Motor neuron (in vitro differentiated cells): Measurements from ENCODE around the gene PPTC7. TPM values are rescaled to one million over a fixed set of nuclear protein-coding genes. Genes with fewer than 3 reads are reported as not detected.
"Not testable (repeated sequence)": the region's sequence is repeated elsewhere in the genome, so short reads cannot be mapped to it uniquely, and the experiment has no call there.

Source experiments
- ATAC-seq, 8 experiments: fragments of 200-7000 bp; cut with Tn5 transposase; replicated peaks in 6 of 8; 2 replicates each; pipeline ENCODE4 v1.8.0; 2021; ENCODE audit warnings: mild to moderate bottlenecking in 8 of 8, moderate library complexity in 8 of 8
- H3K27ac ChIP-seq, 2 donors: fragments of 250-450 bp; sonication (Bioruptor Pico); 2 replicates each; pipeline ENCODE4 v1.9.0; 2021; ENCODE audit warnings: antibody characterized with exemption in 2 of 2, mild to moderate bottlenecking in 2 of 2, moderate library complexity in 1 of 2
- H3K4me1 ChIP-seq, 2 donors: fragments of 250-450 bp; sonication (Bioruptor Pico); replicated peaks in 1 of 2; 2 replicates each; pipeline ENCODE4 v1.6.1; 2021; ENCODE audit warnings: antibody characterized with exemption in 2 of 2, mild to moderate bottlenecking in 2 of 2, moderate library complexity in 1 of 2
- H3K4me3 ChIP-seq, 5 donors: fragments of 250-450 bp; sonication (Bioruptor Pico); 2 replicates each; pipeline ENCODE4 v1.9.0; 2021; ENCODE audit warnings: antibody characterized with exemption in 5 of 5, mild to moderate bottlenecking in 5 of 5, moderate library complexity in 4 of 5
- WGBS, 10 experiments: fragments of 450-650 bp; shearing (Covaris generic); methylation state at CpG; one replicate each; pipeline ENCODE4 v1.0.0; 2022; 5-methylcytosine and 5-hydroxymethylcytosine counted together
- in situ Hi-C, 9 experiments: fragments of 400-800 bp; cut with MboI; loops; one replicate each; pipeline ENCODE4 v1.15.0; 2021; ENCODE audit warnings: low sequenced_read_pairs in 9 of 9, low pct_unique_long_range_greater_than_20kb in 2 of 9; ENCODE audit not compliant: unreplicated experiment in 9 of 9
- total RNA-seq, 8 experiments: library from RNA; unstranded; fragments of 300-600 nt; gene quantifications; 2 replicates each; pipeline versions ENCODE4 v1.2.3 to v1.2.4, GENCODE V29; 2022

Gene PPTC7
- total RNA-seq, 8 experiments from 2014 or later, result 6.0 to 19.4 (median 6.6) TPM

DNA sequence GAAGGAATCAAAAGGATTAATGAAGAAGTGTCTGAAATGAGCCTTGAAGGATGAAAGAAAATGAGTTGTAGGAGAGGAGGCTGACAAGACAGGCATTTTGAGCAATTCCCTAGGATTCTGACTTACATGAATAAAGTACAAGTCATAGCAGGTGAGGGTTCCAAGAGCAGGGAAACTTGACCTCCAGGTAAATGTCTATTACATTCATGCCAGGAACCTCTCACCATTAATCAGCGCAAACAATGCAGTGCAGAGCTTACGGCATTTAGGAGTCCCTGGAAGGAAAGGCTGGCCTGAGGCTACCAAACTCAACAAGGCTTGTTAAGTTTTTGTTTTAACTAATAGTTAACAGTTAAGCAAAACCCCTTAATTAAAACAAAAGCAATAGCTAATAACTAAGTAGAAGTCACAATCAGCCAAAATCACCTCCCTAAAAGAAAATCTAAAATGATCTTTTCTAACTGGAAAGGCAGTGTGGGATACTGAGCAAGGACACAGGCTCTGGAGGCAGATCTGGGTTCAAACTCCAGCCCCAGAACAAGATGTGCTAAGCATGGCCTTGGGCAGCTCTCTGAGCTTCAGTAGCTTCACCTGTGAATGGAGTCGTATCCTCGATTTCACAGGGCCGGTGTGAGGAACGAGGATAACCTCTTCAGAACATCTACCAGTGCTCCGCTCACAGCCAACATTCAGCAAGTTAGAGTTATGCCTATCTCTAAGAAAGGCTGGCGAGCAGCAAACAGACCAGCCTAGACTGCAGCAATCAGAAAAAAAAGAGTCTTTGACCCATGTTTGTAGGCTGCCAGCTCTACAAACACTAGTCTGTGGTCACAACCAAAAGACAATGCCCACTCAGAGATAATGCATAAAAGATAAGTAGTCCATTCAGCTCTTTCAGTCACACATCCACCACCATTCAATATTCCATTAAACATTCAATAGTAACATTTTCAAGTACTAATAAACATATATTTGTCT, 16.9 kb downstream of the PPTC7 start:
- in situ Hi-C loops, result no loop called here
- Histone ChIP-seq H3K4me1 (peaks cover 9 to 15% of the 10 kb centered on the region in 2 donors), H3K27ac (no peak overlapping the region), H3K4me3 (no peak overlapping the region)
- ATAC-seq, result peak in 4 of 8 experiments; percentile 32 to 89 (median 52)
- WGBS, 10 experiments, result 79 to 100% (median 85%) methylated on average over 1 to 8 of the region's 8 CpGs; no CpG with 5 or more reads in 3 of the 10 experiments

DNA sequence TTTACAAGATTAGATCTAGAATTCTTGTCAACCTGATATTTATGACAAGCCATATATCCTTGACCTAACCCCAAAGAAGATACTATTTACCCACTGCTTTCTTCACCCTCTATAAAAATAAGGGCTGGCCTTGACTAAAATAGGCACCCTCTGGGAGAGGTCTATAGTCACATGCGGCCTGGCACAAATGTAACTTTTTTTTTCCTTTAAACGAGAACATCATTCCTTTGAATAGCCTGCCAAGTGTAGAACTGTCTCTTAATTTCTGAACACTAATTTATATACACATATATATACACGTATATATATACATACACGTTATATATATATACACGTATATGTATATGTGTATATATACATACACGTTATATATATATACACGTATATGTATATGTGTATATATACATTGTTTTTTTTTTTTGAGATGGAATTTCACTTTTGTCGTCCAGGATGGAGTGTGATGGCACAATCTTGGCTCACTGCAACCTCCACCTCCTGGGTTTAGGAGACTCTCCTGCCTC, 18.6 kb downstream of the PPTC7 start:
- Histone ChIP-seq H3K27ac (no peak overlapping the region), H3K4me3 (no peak overlapping the region), H3K4me1 (peaks cover 10 to 23% of the 10 kb centered on the region in 2 donors)
- in situ Hi-C loops, result no loop called here
- 46 to 100% (median 82%) methylated on average over 2 to 8 of the region's 8 CpGs; no CpG with 5 or more reads in 2 of the 10 experiments for WGBS, 10 experiments
- ATAC-seq, result no peak

DNA sequence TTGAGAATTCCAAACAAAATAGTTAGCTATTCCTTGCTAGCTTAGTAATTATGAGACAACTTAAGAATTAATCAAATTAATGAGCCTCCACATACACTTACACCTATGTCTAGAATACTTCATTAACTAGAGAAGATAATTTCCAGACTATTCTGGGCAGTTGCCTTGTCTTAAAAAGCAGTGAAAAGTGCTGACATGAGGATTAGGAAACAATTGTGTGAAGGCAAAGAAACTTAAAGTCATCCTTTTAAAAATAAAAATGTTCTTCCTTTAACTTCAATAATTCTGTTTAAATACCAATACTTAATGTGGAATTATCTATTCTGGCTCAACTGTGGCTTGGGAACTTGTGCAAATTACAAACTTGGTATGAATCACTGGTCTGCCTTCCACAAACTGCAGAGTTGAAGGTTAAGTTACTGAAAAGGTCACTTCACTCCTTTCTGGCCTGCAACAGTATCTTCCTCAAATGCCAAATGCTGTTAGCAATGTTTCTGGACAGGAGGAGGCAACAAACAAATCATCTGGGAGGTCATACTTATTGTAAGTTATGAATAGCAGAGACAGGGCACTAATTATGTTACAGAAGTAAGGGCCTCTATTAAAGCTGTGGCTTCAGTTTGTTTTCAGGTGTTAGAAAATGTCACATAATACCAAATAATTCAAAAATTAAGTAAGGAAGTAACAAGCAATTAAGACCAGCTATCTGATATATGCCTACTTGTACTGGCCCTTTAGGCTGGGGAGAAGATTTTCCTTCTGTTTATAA, 19.2 kb downstream of the PPTC7 start:
- H3K4me3 ChIP-seq, result no peak overlapping the region
- peaks cover 10 to 23% of the 10 kb centered on the region in 2 donors for H3K4me1 ChIP-seq
- no peak overlapping the region for H3K27ac ChIP-seq
- ATAC-seq, result peak in 2 of 8 experiments; percentile 16 to 23
- in situ Hi-C loops, result no loop called here

DNA sequence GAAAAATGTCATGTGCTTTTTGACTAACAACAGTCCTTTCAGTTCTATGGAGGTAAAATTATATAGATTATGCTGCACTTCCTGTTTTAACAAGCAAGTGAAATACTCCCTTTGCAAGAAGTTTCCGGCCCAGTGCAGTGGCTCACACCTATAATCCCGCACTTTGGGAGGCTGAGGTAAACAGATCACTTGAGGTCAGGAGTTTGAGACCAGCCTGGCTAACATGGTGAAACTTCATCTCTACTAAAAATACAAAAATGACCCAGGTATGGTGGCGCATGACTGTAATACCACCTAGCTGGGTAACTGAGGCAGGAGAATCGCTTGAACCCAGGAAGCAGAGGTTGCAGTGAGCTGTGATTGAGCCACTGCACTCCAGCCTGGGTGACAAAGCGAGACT, 20.7 kb downstream of the PPTC7 start:
- WGBS, 10 experiments, result 79 to 100% (median 93%) methylated on average over 2 to 5 of the region's 5 CpGs
- H3K4me3 ChIP-seq, in situ Hi-C loops, ATAC-seq, H3K27ac ChIP-seq: not testable (repeated sequence)
- H3K4me1 ChIP-seq, result peaks cover 10 to 23% of the 10 kb centered on the region in 2 donors

DNA sequence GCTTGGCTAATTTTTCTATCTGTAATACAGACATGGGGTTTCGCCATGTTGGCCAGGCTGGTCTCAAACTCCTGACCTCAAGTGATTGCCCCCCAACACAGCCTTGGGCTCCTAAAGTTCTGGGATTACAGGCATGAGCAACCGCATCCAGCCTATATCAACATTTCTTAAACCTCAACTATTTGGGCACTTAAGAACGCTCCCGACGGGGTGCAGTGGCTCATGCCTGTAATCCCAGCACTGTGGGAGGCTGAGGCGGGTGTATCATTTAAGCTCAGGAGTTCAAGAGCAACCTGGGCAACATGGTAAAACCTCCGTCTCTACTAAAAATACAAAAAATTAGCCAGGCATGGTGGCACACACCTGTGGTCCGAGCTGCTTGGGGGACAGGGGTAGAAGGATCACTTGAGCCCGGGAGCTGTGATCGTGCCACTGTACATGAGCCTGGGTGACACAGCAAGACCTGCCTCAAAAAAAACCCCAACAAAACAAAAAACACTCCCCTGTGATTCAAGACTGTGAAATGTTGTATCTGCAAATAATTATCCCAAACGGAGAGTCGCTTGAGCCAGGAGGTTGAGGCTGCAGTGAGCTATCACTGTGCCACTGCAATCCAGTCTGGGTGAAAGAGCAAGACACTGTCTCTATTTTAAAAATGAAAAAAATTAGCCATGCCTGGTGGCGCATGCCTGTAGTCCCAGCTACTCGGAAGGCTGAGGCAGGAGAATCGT, 21.5 kb downstream of the PPTC7 start:
- in situ Hi-C loops, result no loop called here
- WGBS, 10 experiments, result 42 to 100% (median 86%) methylated on average over 1 to 8 of the region's 15 CpGs
- ATAC-seq, result peak in 1 of 8 experiments; percentile 16
- Histone ChIP-seq H3K27ac (no peak overlapping the region), H3K4me1 (peaks cover 10 to 23% of the 10 kb centered on the region in 2 donors), H3K4me3 (no peak overlapping the region)

DNA sequence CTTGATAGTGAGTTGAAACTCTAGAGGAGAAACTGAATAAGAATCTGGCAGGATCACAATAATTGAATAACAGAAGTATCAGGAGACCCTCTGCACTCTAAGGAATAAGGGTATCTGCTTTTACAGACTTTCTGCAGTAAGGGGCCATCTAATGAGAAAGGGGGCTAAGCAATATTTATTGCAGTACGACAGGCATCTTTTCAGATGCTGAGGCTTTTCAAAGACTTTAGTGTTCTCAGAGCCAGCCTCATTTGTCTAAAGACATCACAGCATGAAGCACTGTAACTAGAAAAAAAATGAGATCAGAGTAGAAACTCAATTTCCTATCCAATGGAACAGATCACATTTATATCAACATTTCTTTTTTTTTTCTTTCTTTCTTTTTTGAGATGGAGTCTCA, 22.2 kb downstream of the PPTC7 start:
- peak in 1 of 8 experiments; percentile 10 for ATAC-seq
- in situ Hi-C loops, result no loop called here
- no peak overlapping the region for H3K4me3 ChIP-seq
- H3K27ac ChIP-seq, result no peak overlapping the region
- WGBS, 10 experiments, result 0 to 100% (median 17%) methylated on average over 1 of the region's 1 CpG; no CpG with 5 or more reads in 3 of the 10 experiments
- peaks cover 6 to 23% of the 10 kb centered on the region in 2 donors for H3K4me1 ChIP-seq

DNA sequence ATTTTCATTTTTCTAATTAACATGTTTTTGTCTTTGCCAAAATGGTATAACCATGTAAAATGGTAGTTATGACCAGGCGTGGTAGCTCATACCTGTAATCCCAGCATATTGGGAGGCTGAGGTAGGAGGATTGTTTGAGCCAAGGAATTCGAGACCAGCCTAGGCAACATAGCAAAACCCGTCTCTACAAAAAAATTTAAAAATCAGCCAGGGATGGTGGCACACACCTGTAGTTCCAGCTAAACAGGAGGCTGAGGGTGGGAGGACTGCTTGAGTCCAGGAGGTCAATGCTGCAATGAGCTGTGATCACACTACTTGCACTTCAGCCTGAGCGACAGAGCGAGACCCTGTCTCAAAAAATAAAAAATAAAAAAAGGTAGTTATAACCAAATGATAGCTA, 23.1 kb downstream of the PPTC7 start:
- Histone ChIP-seq H3K27ac (no peak overlapping the region), H3K4me1 (peaks cover 6 to 26% of the 10 kb centered on the region in 2 donors), H3K4me3 (no peak overlapping the region)
- no peak for ATAC-seq
- 83 to 100% (median 100%) methylated on average over 1 to 4 of the region's 5 CpGs; no CpG with 5 or more reads in 2 of the 10 experiments for WGBS, 10 experiments
- in situ Hi-C loops, result no loop called here

DNA sequence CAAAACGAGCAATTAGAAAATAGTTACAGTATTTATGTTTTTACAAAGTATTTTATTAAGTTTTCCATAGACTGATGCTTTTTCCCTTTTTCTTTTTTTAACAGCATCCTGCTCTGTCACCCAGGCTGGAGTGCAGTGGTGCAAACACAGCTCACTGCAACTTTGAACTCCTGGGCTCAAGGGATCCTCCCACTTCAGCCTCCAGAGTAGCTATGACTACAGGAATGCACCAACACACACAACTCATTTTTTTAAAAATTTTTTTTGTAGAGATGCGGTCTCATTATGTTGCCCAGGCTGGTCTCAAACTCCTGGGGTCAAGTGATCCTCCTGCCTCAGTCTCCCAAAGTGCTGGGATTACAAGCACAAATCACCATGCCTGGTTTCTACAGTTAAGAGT, 24.2 kb downstream of the PPTC7 start:
- ATAC-seq, H3K27ac ChIP-seq, H3K4me3 ChIP-seq, in situ Hi-C loops: not testable (repeated sequence)
- H3K4me1 ChIP-seq, result peaks cover 4 to 20% of the 10 kb centered on the region in 2 donors
- WGBS, 10 experiments, result 83 to 100% (median 100%) methylated on average over 1 to 2 of the region's 2 CpGs; no CpG with 5 or more reads in 1 of the 10 experiments

DNA sequence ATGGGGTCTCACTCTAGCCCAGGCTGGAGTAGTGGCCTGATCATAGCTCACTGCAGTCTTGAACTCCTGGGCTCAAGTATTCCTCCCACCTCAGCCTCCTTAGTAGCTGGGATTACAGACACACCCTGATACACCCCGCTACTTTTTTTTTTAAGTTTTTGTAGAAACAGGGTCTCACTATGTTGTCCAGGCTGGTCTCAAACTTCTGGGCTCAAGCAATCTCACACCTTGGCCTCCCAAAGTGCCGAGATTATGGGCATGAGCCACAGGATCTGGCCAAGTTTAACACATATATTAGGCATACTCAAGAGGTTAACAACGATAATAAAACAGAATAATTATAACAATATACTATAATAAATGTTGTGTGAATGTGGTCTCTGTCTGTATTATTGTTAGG, 25.8 kb downstream of the PPTC7 start:
- WGBS, 10 experiments, result 80 to 100% (median 97%) methylated on average over 1 to 3 of the region's 3 CpGs; no CpG with 5 or more reads in 2 of the 10 experiments
- ATAC-seq, result no peak
- H3K4me3 ChIP-seq, result no peak overlapping the region
- in situ Hi-C loops, result no loop called here
- no peak overlapping the region for H3K27ac ChIP-seq
- peaks cover 2 to 14% of the 10 kb centered on the region in 2 donors for H3K4me1 ChIP-seq

DNA sequence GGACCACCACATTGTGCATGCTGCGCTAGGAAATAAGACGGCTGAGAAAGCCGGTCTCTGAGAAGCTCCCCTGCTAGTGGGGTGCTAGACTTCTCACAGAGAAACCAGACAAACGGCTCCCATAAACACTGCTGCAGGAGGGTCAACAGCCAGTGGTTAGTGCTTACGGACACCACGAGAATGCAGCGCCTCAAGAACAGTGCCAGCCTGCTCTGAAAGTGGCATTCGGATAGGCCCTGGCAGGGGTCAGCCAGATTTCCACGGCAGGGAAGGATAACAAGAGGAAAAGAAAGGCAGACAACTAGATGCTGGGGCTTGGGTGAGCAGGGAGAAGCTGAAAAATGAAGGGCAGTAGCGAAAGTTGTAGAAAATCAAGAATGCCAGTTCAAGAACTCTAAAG, 26.4 kb downstream of the PPTC7 start:
- peaks cover 2 to 14% of the 10 kb centered on the region in 2 donors for H3K4me1 ChIP-seq
- no peak overlapping the region for H3K27ac ChIP-seq
- H3K4me3 ChIP-seq, result no peak overlapping the region
- 80 to 100% (median 87%) methylated on average over 1 to 10 of the region's 10 CpGs; no CpG with 5 or more reads in 2 of the 10 experiments for WGBS, 10 experiments
- in situ Hi-C loops, result no loop called here
- ATAC-seq, result no peak

DNA sequence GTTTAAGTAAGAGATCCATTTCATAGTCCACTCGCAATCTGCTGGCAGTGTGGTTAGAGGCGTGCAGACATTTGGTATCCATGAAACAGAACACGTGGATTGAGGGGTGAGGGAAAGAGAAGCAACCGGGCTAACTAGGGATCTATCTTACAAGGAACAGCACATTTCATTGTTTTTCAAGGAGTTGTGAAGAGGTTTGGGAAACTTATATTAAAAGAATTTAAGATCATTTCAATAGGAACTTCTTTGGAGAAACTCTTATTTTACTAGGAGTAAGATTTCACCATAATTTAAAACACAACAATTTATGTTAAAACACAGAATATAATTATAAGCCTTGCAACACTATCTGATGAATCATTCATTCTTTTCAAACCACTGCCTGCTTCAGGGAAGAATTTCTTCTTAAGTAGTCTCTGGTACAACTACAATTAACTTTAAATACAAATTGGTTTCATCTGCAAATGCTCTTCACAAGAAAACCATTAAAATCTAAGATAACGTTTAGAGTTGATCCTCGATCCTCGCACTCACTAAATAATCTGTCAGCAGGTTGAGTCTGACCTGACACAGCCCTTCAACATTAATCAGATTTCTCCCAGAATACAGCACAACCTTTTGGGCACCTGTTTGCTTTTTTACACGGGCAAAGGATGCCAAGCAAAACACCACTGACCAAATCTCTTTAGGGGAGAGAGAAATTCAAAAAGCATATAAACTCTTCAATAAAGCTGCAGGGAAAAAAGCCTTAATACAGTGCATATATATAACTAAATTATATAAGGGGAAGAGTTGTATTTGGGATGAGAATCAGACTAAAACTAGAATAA, 27.3 kb downstream of the PPTC7 start:
- Histone ChIP-seq H3K4me1 (peaks cover 0 to 7% of the 10 kb centered on the region in 2 donors), H3K4me3 (no peak overlapping the region), H3K27ac (no peak overlapping the region)
- WGBS, 10 experiments, result 0 to 93% (median 63%) methylated on average over 2 to 7 of the region's 8 CpGs
- ATAC-seq, result peak in 3 of 8 experiments; percentile 71 to 90 (median 80)
- in situ Hi-C loops, result no loop called here

DNA sequence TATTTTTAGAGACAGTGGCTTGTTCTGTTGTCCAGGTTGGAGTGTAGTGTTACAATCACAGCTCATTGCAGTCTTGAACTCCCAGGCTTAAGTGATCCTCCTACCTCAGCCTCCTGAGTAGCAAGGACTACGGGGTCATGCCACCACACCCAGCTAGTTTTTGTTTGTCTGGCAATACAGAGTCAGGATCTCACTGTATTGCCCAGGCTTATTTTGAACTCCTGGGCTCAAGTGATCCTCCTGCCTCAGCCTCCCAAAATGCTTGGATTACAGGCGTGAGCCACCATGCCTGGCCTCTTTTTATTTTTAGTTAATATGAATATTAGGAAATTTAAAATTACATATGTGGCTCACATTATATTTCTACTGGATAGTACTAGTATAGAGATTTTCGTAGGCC, 28.9 kb downstream of the PPTC7 start:
- no peak for ATAC-seq
- 93 to 100% (median 100%) methylated on average over 1 to 3 of the region's 3 CpGs; no CpG with 5 or more reads in 3 of the 10 experiments for WGBS, 10 experiments
- in situ Hi-C loops, result no loop called here
- Histone ChIP-seq H3K27ac (no peak overlapping the region), H3K4me1 (peaks cover 0 to 2% of the 10 kb centered on the region in 2 donors), H3K4me3 (no peak overlapping the region)
